GM12891 (cell line): ENCODE measurements around the gene KLHL10.

Experiments used
- PAX5 ChIP-seq: IDR thresholded peaks from 2 replicates; pipeline ENCODE4 v1.6.1; 2011; ENCODE audit warnings: low read length, moderate library complexity, mild to moderate bottlenecking; ENCODE audit not compliant: insufficient read depth, severe bottlenecking
- POLR2A ChIP-seq: IDR thresholded peaks from 2 replicates; pipeline ENCODE4 v1.6.1; 2011; ENCODE audit warnings: low read depth, low read length, control low read depth
- POLR2AphosphoS5 ChIP-seq: IDR thresholded peaks from 2 replicates; pipeline ENCODE4 v1.6.1; 2011; ENCODE audit warnings: low read depth, low read length, control low read depth
- POU2F2 ChIP-seq: IDR thresholded peaks from 2 replicates; pipeline ENCODE4 v1.6.1; 2011; ENCODE audit warnings: low read depth, mild to moderate bottlenecking, control low read depth, low read length, moderate library complexity
- SPI1 ChIP-seq: IDR thresholded peaks from 2 replicates; pipeline ENCODE4 v1.6.1; 2011; ENCODE audit warnings: low read depth, low read length, control low read depth
- TAF1 ChIP-seq: IDR thresholded peaks from 2 replicates; pipeline ENCODE4 v1.6.1; 2011; ENCODE audit warnings: low read depth, low read length, control low read depth

- TF ChIP-seq POU2F2 (no peak), POLR2A (no peak), POLR2AphosphoS5 (no peak), TAF1 (no peak), SPI1 (no peak), PAX5 (no peak)
These were observed 36.0 kb upstream of the KLHL10 start for GRCh38 chr17:41801374-41802271.
